GM12878 (cell line): ENCODE results near the gene IFI27L1. TPM values are rescaled to one million over a fixed set of nuclear protein-coding genes. Genes with fewer than 3 reads are reported as not detected.

Source experiments
- ATAC-seq: fragments of 200-7000 bp; cut with Tn5 transposase; 3 replicates; pipeline ENCODE4 v1.9.1; 2020; ENCODE audit warnings: mild to moderate bottlenecking, moderate library complexity
- BruUV-seq: library from RNA; stranded (reverse); fragments of 400-500 nt; replicated peaks from 2 replicates; lab custom pipeline; 2021; lab: Mats Ljungman, UMichigan
- CTCF ChIA-PET: fragments of 300-600 bp; sonication (Branson Sonifier 250); formaldehyde crosslinking; extraction: SDS; loops from one replicate; lab custom pipeline; 2021; ENCODE audit warnings: inconsistent platforms; lab: Yijun Ruan, JAX
- POLR2A ChIA-PET: fragments of 350-600 bp; formaldehyde crosslinking; extraction: SDS; loops from one replicate; lab custom pipeline; 2021; ENCODE audit warnings: inconsistent platforms; lab: Charles Lee
- RAD21 ChIA-PET: fragments of 300-600 bp; sonication (Branson Sonifier 250); formaldehyde crosslinking; loops from one replicate; lab custom pipeline; 2023; ENCODE audit warnings: antibody characterized with exemption; ENCODE audit not compliant: unreplicated experiment; lab: Charles Lee
- SMC1A ChIA-PET: fragments of 300-600 bp; sonication (Branson Sonifier 250); formaldehyde crosslinking; loops from one replicate; lab custom pipeline; 2023; ENCODE audit not compliant: unreplicated experiment, uncharacterized antibody; lab: Charles Lee
- DNase-seq: peaks from one replicate; pipeline ENCODE4 v3.0.0-alpha.2; 2011; ENCODE audit warnings: low read depth, low spot score
- FAIRE-seq: peaks from 3 replicates; lab custom pipeline; 2011; peaks lifted over from hg19 to GRCh38; lab: Jason Lieb, UNC
- H2AFZ ChIP-seq: 2 replicates; pipeline ENCODE4 v1.6.0; 2011; ENCODE audit warnings: low read depth, low read length, control low read depth; ENCODE audit not compliant: control insufficient read depth
- H3K27ac ChIP-seq: 2 replicates; pipeline ENCODE4 v1.5.1; 2011; ENCODE audit warnings: control low read depth; ENCODE audit not compliant: control insufficient read depth, insufficient read depth
- H3K27me3 ChIP-seq, 2 experiments: replicated peaks in 1 of 2; 2 replicates each; pipeline versions ENCODE4 v1.6.0 to v1.6.1; 2011; ENCODE audit warnings: low read length in 1 of 2; ENCODE audit not compliant: control insufficient read depth in 2 of 2, insufficient read depth in 2 of 2
- H3K36me3 ChIP-seq, 2 experiments: 2 replicates each; pipeline ENCODE4 v1.5.1; 2011; ENCODE audit warnings: low read length in 1 of 2; ENCODE audit not compliant: control insufficient read depth in 2 of 2, insufficient read depth in 2 of 2
- H3K4me1 ChIP-seq: 2 replicates; pipeline ENCODE4 v1.6.1; 2011; ENCODE audit warnings: mild to moderate bottlenecking, low read length, moderate library complexity, mixed read lengths; ENCODE audit not compliant: control insufficient read depth, insufficient read depth
- H3K4me2 ChIP-seq: 2 replicates; pipeline ENCODE4 v1.6.0; 2011; ENCODE audit warnings: control low read depth; ENCODE audit not compliant: control insufficient read depth, insufficient read depth
- H3K4me3 ChIP-seq: fragments of 200-600 bp; sonication (generic); 2 replicates; pipeline ENCODE4 v1.5.1; 2016
- H3K79me2 ChIP-seq: 2 replicates; pipeline ENCODE4 v1.6.0; 2011; ENCODE audit warnings: low read length; ENCODE audit not compliant: control insufficient read depth, insufficient read depth
- H3K9ac ChIP-seq: 2 replicates; pipeline ENCODE4 v1.8.0; 2011; ENCODE audit warnings: low read length, control low read depth, mixed read lengths; ENCODE audit not compliant: control insufficient read depth, insufficient read depth
- H3K9me3 ChIP-seq: replicated peaks from 3 replicates; pipeline ENCODE4 v1.5.1; 2011; ENCODE audit warnings: mild to moderate bottlenecking, low read length; ENCODE audit not compliant: control insufficient read depth, insufficient read depth
- H4K20me1 ChIP-seq: 2 replicates; pipeline ENCODE4 v1.6.0; 2011; ENCODE audit not compliant: control insufficient read depth, insufficient read depth
- BCLAF1 ChIP-seq: fragments of 450-650 bp; IDR thresholded peaks from 2 replicates; pipeline ENCODE4 v1.6.1; 2017; ENCODE audit warnings: antibody characterized with exemption, mild to moderate bottlenecking, moderate library complexity
- FOS ChIP-seq: IDR thresholded peaks from 3 replicates; pipeline ENCODE4 v1.6.1; 2011; ENCODE audit warnings: borderline replicate concordance; ENCODE audit not compliant: insufficient read length; ENCODE audit errors: extremely low read depth
- HSF1 ChIP-seq: fragments of 150-350 bp; IDR thresholded peaks from 2 replicates; pipeline ENCODE4 v1.6.1; 2014; ENCODE audit warnings: mild to moderate bottlenecking, low read depth, low read length
- JUNB ChIP-seq: IDR thresholded peaks from 2 replicates; pipeline ENCODE4 v1.6.1; 2016; ENCODE audit warnings: antibody characterized with exemption, mild to moderate bottlenecking
- KAT2A ChIP-seq: conservative IDR thresholded peaks from 2 replicates; pipeline ENCODE4 v1.6.1; 2011; ENCODE audit warnings: low read depth, low read length; ENCODE audit not compliant: control insufficient read depth
- LARP7 ChIP-seq: fragments of 450-650 bp; IDR thresholded peaks from 2 replicates; pipeline ENCODE4 v1.6.1; 2017; ENCODE audit warnings: mild to moderate bottlenecking
- RAD21 ChIP-seq: IDR thresholded peaks from 2 replicates; pipeline ENCODE4 v1.6.1; 2011; ENCODE audit warnings: mild to moderate bottlenecking, low read depth, low read length, moderate library complexity; ENCODE audit not compliant: insufficient read depth
- SKIL ChIP-seq: fragments of 450-650 bp; IDR thresholded peaks from 2 replicates; pipeline ENCODE4 v1.6.1; 2017; ENCODE audit warnings: mild to moderate bottlenecking, low read depth, inconsistent platforms; ENCODE audit not compliant: poor library complexity, severe bottlenecking
- SRF ChIP-seq, 2 experiments: IDR thresholded peaks; 2 replicates each; pipeline ENCODE4 v1.6.1; 2011; ENCODE audit warnings: low read depth in 2 of 2, low read length in 2 of 2, mild to moderate bottlenecking in 1 of 2, moderate library complexity in 1 of 2
- ZBTB4 ChIP-seq: fragments of 450-650 bp; formaldehyde crosslinking; IDR thresholded peaks from 2 replicates; pipeline ENCODE4 v1.4.0; 2022; ENCODE audit warnings: mild to moderate bottlenecking, moderate library complexity
- ZNF384 ChIP-seq: IDR thresholded peaks from 2 replicates; pipeline ENCODE4 v1.6.1; 2012; ENCODE audit warnings: low read depth, mild to moderate bottlenecking, low read length, improper control_type of control experiment, borderline replicate concordance
- ZSCAN29 ChIP-seq: fragments of 450-650 bp; IDR thresholded peaks from 2 replicates; pipeline ENCODE4 v1.6.1; 2017; ENCODE audit warnings: mild to moderate bottlenecking, moderate library complexity
- WGBS: methylation state at CpG from one replicate; pipeline ENCODE4 v1.1.6; 2016; ENCODE audit warnings: low lambda C conversion rate; ENCODE audit not compliant: insufficient replicate concordance, insufficient coverage; ENCODE audit errors: missing lambda C conversion rate; 5-methylcytosine and 5-hydroxymethylcytosine counted together
- in situ Hi-C: fragments of 300-500 bp; cut with MboI; formaldehyde crosslinking; loops from 9 replicates; pipeline ENCODE4 v1.14.3; 2018; ENCODE audit warnings: mixed read lengths
- intact Hi-C: fragments of 100-400 bp; cut with micrococcal nuclease; formaldehyde crosslinking; loops from one replicate; pipeline ENCODE4 v1.14.2; 2022; ENCODE audit not compliant: unreplicated experiment
- polyA plus RNA-seq, 11 experiments: library from polyadenylated mRNA; depleted of rRNA in 4 of 11; unstranded in 6 of 11; stranded (reverse) in 5 of 11; fragments of >200 nt; fragmentation: Nextera tagmentation in 4 of 11; fragmentation: Illumina TruSeq in 1 of 11; extraction: Ambion mirVana in 4 of 11; extraction: Trizol in 1 of 11; gene quantifications; 1 replicate in 1 of 11; 2 replicates in 10 of 11; pipeline versions ENCODE4 v1.2.1 to v1.2.3, GENCODE V29; 2011 to 2016; ENCODE audit warnings: inconsistent platforms in 2 of 11, missing spikeins in 2 of 11, low read depth in 1 of 11
- total RNA-seq, 4 experiments: library from RNA; depleted of rRNA in 3 of 4; stranded (reverse); fragments of >200 nt in 3 of 4; fragmentation: Illumina TruSeq in 1 of 4; extraction: Trizol in 1 of 4; gene quantifications; 2 replicates each; pipeline versions ENCODE4 v1.2.1 to v1.2.3, GENCODE V29; 2013 to 2021

Gene IFI27L1
- total and polyA plus RNA-seq, 10 of the 15 experiments (the other 5 are each of a cell fraction or from before 2014, with no cell fraction given), result 17.4 to 38.8 (median 27.6) TPM

- TF ChIP-seq RAD21 (no peak), ZNF384 (no peak), SRF (IDR thresholded peaks at IDR 0.05; ENCODE audit: low read depth in 2 of 2, low read length in 2 of 2) (no peak)
- TF ChIP-seq, all 136 proteins: peak for 0
These were observed 28.8 kb downstream of the IFI27L1 start (continued) for GRCh38 chr14:94109915-94110250.

GRCh38 chr14:94110552-94111181 lies 29.6 kb downstream of the IFI27L1 start, which contains the start of gene IFI27:
IFI27 (plus strand) TSS chr14:94110736.
- Histone ChIP-seq H3K79me2 (no peaks in the 10 kb centered on the region), H3K4me3 (no peak within 1 kb of the TSS), H3K4me1 (no peaks in the 10 kb centered on the region), H3K4me2 (no peak within 1 kb of the TSS), H2AFZ (no peak within 1 kb of the TSS; the same call in 1 of the 2 replicates), H4K20me1 (no peaks in the 10 kb centered on the region), H3K27ac (no peak within 1 kb of the TSS), H3K9me3 (no peaks in the 10 kb centered on the region), H3K9ac (no peak within 1 kb of the TSS), H3K27me3 (peaks cover 2 to 3% of the 10 kb centered on the region in 2 experiments; a peak in 3 of 4 replicates), H3K36me3 (no peaks in the 10 kb centered on the region)
- CTCF ChIA-PET, result interaction anchor here (0.7 to 1.8 kb wide), 2 partner anchors 26 to 113 kb away, joined by 3 to 5 read pairs; partner anchors contain the start of gene CCDC197
- SMC1A ChIA-PET, result no interaction called here
- BruUV-seq, result no TSS peak
- RAD21 ChIA-PET, result no interaction called here
- no peak for FAIRE-seq
- in situ Hi-C loops (no loop called here), intact Hi-C loops (no loop called here)
- POLR2A ChIA-PET, result no interaction called here
- no peak for DNase-seq
- ATAC-seq, result no peak
- WGBS, result 68% methylated on average over 14 of the region's 14 CpGs
- no peak for TF ChIP-seq ZBTB4 (CRISPR knock-in tag)
- TF ChIP-seq ZSCAN29, result no peak
- no peak for TF ChIP-seq FOS
- TF ChIP-seq KAT2A, result no peak
- no peak for TF ChIP-seq HSF1
- no peak for TF ChIP-seq BCLAF1
- TF ChIP-seq JUNB, result no peak
- TF ChIP-seq LARP7, result no peak
- TF ChIP-seq SKIL, result no peak
